Measurements from ENCODE around the gene BNIP2.
"Not testable (repeated sequence)": the region's sequence is repeated elsewhere in the genome, so short reads cannot be mapped to it uniquely, and the experiment has no call there.

Gene BNIP2

GRCh38 chr15:59702351-59702750 lies 13.2 kb upstream of the BNIP2 start:
- H3K4me1 ChIP-seq (ENCODE audit: control insufficient read depth, insufficient read depth, low read length) = no peaks in the 10 kb centered on the region

GRCh38 chr15:59701880-59702279 lies 12.8 kb upstream of the BNIP2 start:
- no peak overlapping the region for H3K27ac ChIP-seq (ENCODE audit: low read depth, low read length)
- H3K9ac ChIP-seq (ENCODE audit: low read length) = no peak overlapping the region
- no peaks in the 10 kb centered on the region for H3K36me3 ChIP-seq (ENCODE audit: control insufficient read depth, insufficient read depth, low read length)
- no peaks in the 10 kb centered on the region for H3K27me3 ChIP-seq (ENCODE audit: control insufficient read depth, insufficient read depth, low read length)
- H3K4me3 ChIP-seq (ENCODE audit: low read length) = no peak overlapping the region
- no peaks in the 10 kb centered on the region for H3K4me1 ChIP-seq (ENCODE audit: control insufficient read depth, insufficient read depth, low read length)

More at GRCh38 chr15:59702351-59702750, 13.2 kb upstream of the BNIP2 start:
- no peaks in the 10 kb centered on the region for H3K36me3 ChIP-seq (ENCODE audit: control insufficient read depth, insufficient read depth, low read length)
- no peak overlapping the region for H3K9ac ChIP-seq (ENCODE audit: low read length)
- H3K27me3 ChIP-seq (ENCODE audit: control insufficient read depth, insufficient read depth, low read length) = no peaks in the 10 kb centered on the region
- no peak overlapping the region for H3K4me3 ChIP-seq (ENCODE audit: low read length)
- no peak overlapping the region for H3K27ac ChIP-seq (ENCODE audit: low read depth, low read length)

GRCh38 chr15:59699810-59700431 lies 10.8 kb upstream of the BNIP2 start:
- Histone ChIP-seq H3K27ac (ENCODE audit: low read depth, low read length) (no peak overlapping the region), H3K27me3 (ENCODE audit: control insufficient read depth, insufficient read depth, low read length) (no peaks in the 10 kb centered on the region), H3K4me1 (ENCODE audit: control insufficient read depth, insufficient read depth, low read length) (no peaks in the 10 kb centered on the region), H3K36me3 (ENCODE audit: control insufficient read depth, insufficient read depth, low read length) (no peaks in the 10 kb centered on the region), H3K4me3 (ENCODE audit: low read length) (no peak overlapping the region), H3K9ac (ENCODE audit: low read length) (no peak overlapping the region)

- H3K4me3 ChIP-seq (ENCODE audit: low read length); H3K4me1 ChIP-seq (ENCODE audit: control insufficient read depth, insufficient read depth, low read length); H3K27me3 ChIP-seq (ENCODE audit: control insufficient read depth, insufficient read depth, low read length); H3K36me3 ChIP-seq (ENCODE audit: control insufficient read depth, insufficient read depth, low read length); H3K27ac ChIP-seq (ENCODE audit: low read depth, low read length); H3K9ac ChIP-seq (ENCODE audit: low read length): not testable (repeated sequence)
Measured at GRCh38 chr15:59698065-59698464, 8.9 kb upstream of the BNIP2 start.

GRCh38 chr15:59696332-59696731 lies 7.2 kb upstream of the BNIP2 start:
- H3K36me3 ChIP-seq (ENCODE audit: control insufficient read depth, insufficient read depth, low read length) = no peaks in the 10 kb centered on the region
- no peak overlapping the region for H3K27ac ChIP-seq (ENCODE audit: low read depth, low read length)
- no peak overlapping the region for H3K9ac ChIP-seq (ENCODE audit: low read length)
- H3K27me3 ChIP-seq (ENCODE audit: control insufficient read depth, insufficient read depth, low read length) = no peaks in the 10 kb centered on the region
- H3K4me3 ChIP-seq (ENCODE audit: low read length) = no peak overlapping the region
- H3K4me1 ChIP-seq (ENCODE audit: control insufficient read depth, insufficient read depth, low read length) = no peaks in the 10 kb centered on the region

- H3K4me1 ChIP-seq (ENCODE audit: control insufficient read depth, insufficient read depth, low read length) = no peaks in the 10 kb centered on the region
- no peaks in the 10 kb centered on the region for H3K36me3 ChIP-seq (ENCODE audit: control insufficient read depth, insufficient read depth, low read length)
- H3K4me3 ChIP-seq (ENCODE audit: low read length) = no peak overlapping the region
- H3K27ac ChIP-seq (ENCODE audit: low read depth, low read length) = no peak overlapping the region
- H3K27me3 ChIP-seq (ENCODE audit: control insufficient read depth, insufficient read depth, low read length) = no peaks in the 10 kb centered on the region
- H3K9ac ChIP-seq (ENCODE audit: low read length) = no peak overlapping the region
Measured at GRCh38 chr15:59694779-59695178, 5.7 kb upstream of the BNIP2 start.

GRCh38 chr15:59691194-59691805 lies 2.2 kb upstream of the BNIP2 start:
- H3K36me3 ChIP-seq (ENCODE audit: control insufficient read depth, insufficient read depth, low read length) = no peaks in the 10 kb centered on the region
- H3K9ac ChIP-seq (ENCODE audit: low read length) = no peak overlapping the region
- H3K4me3 ChIP-seq (ENCODE audit: low read length) = no peak overlapping the region
- no peak overlapping the region for H3K27ac ChIP-seq (ENCODE audit: low read depth, low read length)
- peaks cover 9% of the 10 kb centered on the region for H3K4me1 ChIP-seq (ENCODE audit: control insufficient read depth, insufficient read depth, low read length)
- H3K27me3 ChIP-seq (ENCODE audit: control insufficient read depth, insufficient read depth, low read length) = no peaks in the 10 kb centered on the region

GRCh38 chr15:59689626-59690236 lies 611 bp upstream of the BNIP2 start:
- peaks cover 11% of the 10 kb centered on the region for H3K4me1 ChIP-seq (ENCODE audit: control insufficient read depth, insufficient read depth, low read length)
- no peaks in the 10 kb centered on the region for H3K36me3 ChIP-seq (ENCODE audit: control insufficient read depth, insufficient read depth, low read length)

GRCh38 chr15:59688423-59688781 lies 718 bp downstream of the BNIP2 start:
- Histone ChIP-seq H3K27ac (ENCODE audit: low read depth, low read length) (peak overlapping the region; percentile 99), H3K4me3 (ENCODE audit: low read length) (peak overlapping the region; percentile 92), H3K4me1 (ENCODE audit: control insufficient read depth, insufficient read depth, low read length) (peaks cover 11% of the 10 kb centered on the region)

More at GRCh38 chr15:59689626-59690236, 611 bp upstream of the BNIP2 start:
- peak overlapping the region; percentile 89 for H3K27ac ChIP-seq (ENCODE audit: low read depth, low read length)
- peak overlapping the region; percentile 62 for H3K9ac ChIP-seq (ENCODE audit: low read length)
- H3K4me3 ChIP-seq (ENCODE audit: low read length) = peak overlapping the region; percentile 85
- H3K27me3 ChIP-seq (ENCODE audit: control insufficient read depth, insufficient read depth, low read length) = no peaks in the 10 kb centered on the region

GRCh38 chr15:59687836-59688235 lies 1.3 kb downstream of the BNIP2 start:
- Histone ChIP-seq H3K27me3 (ENCODE audit: control insufficient read depth, insufficient read depth, low read length) (no peaks in the 10 kb centered on the region), H3K36me3 (ENCODE audit: control insufficient read depth, insufficient read depth, low read length) (no peaks in the 10 kb centered on the region), H3K27ac (ENCODE audit: low read depth, low read length) (peak overlapping the region; percentile 99), H3K9ac (ENCODE audit: low read length) (no peak overlapping the region), H3K4me3 (ENCODE audit: low read length) (peak overlapping the region; percentile 92), H3K4me1 (ENCODE audit: control insufficient read depth, insufficient read depth, low read length) (peaks cover 11% of the 10 kb centered on the region)

More at GRCh38 chr15:59688423-59688781, 718 bp downstream of the BNIP2 start:
- H3K9ac ChIP-seq (ENCODE audit: low read length) = peak overlapping the region; percentile 93
- H3K36me3 ChIP-seq (ENCODE audit: control insufficient read depth, insufficient read depth, low read length) = no peaks in the 10 kb centered on the region
- H3K27me3 ChIP-seq (ENCODE audit: control insufficient read depth, insufficient read depth, low read length) = no peaks in the 10 kb centered on the region

GRCh38 chr15:59686389-59686788 lies 2.7 kb downstream of the BNIP2 start:
- Histone ChIP-seq H3K27ac (ENCODE audit: low read depth, low read length) (no peak overlapping the region), H3K27me3 (ENCODE audit: control insufficient read depth, insufficient read depth, low read length) (no peaks in the 10 kb centered on the region), H3K9ac (ENCODE audit: low read length) (no peak overlapping the region), H3K36me3 (ENCODE audit: control insufficient read depth, insufficient read depth, low read length) (peaks cover 5% of the 10 kb centered on the region), H3K4me1 (ENCODE audit: control insufficient read depth, insufficient read depth, low read length) (peaks cover 11% of the 10 kb centered on the region), H3K4me3 (ENCODE audit: low read length) (no peak overlapping the region)

GRCh38 chr15:59685737-59686297 lies 3.3 kb downstream of the BNIP2 start:
- Histone ChIP-seq H3K36me3 (ENCODE audit: control insufficient read depth, insufficient read depth, low read length) (peaks cover 9% of the 10 kb centered on the region), H3K27ac (ENCODE audit: low read depth, low read length) (no peak overlapping the region), H3K4me3 (ENCODE audit: low read length) (no peak overlapping the region), H3K9ac (ENCODE audit: low read length) (no peak overlapping the region), H3K4me1 (ENCODE audit: control insufficient read depth, insufficient read depth, low read length) (peaks cover 11% of the 10 kb centered on the region), H3K27me3 (ENCODE audit: control insufficient read depth, insufficient read depth, low read length) (no peaks in the 10 kb centered on the region)

Data from rectal smooth muscle tissue (tissue), 1 donor.